Measurements from ENCODE around the gene POLN.
"Not testable (repeated sequence)": the region's sequence is repeated elsewhere in the genome, so short reads cannot be mapped to it uniquely, and the experiment has no call there.

Gene POLN

GRCh38 chr4:2040391-2041238, 201.3 kb downstream of the POLN start:
- no peak for DNase-seq (ENCODE audit: low spot score)

GRCh38 chr4:2036866-2037265, 205.1 kb downstream of the POLN start:
- DNase-seq (ENCODE audit: low spot score) = no peak

GRCh38 chr4:2036327-2036726, 205.6 kb downstream of the POLN start:
- DNase-seq (ENCODE audit: low spot score) = no peak

- not testable (repeated sequence) for DNase-seq (ENCODE audit: low spot score)
These were observed 210.8 kb downstream of the POLN start for GRCh38 chr4:2031161-2031560.

GRCh38 chr4:2027120-2027519, 214.8 kb downstream of the POLN start:
- not testable (repeated sequence) for DNase-seq (ENCODE audit: low spot score)

- DNase-seq (ENCODE audit: low spot score) = no peak
These were observed 216.1 kb downstream of the POLN start for GRCh38 chr4:2025817-2026216.

- no peak for DNase-seq (ENCODE audit: low spot score)
These were observed 217.2 kb downstream of the POLN start for GRCh38 chr4:2024683-2025082.

Data from globus pallidus (tissue), 1 donor.